Loucy (cell line): ENCODE data around the gene FOXN4.
A peak's percentile ranks its signal among the peaks of the same experiment; 100 is the strongest.

Source experiments
- H2AFZ ChIP-seq: fragments of 200-600 bp; sonication (generic); 2 replicates; pipeline ENCODE4 v1.6.0; 2016; ENCODE audit warnings: antibody characterized with exemption, mild to moderate bottlenecking, low read length, moderate library complexity
- H3F3A ChIP-seq: fragments of 200-600 bp; 2 replicates; pipeline ENCODE4 v1.6.0; 2016; ENCODE audit warnings: antibody characterized with exemption, low read depth, mild to moderate bottlenecking
- H3K27me3 ChIP-seq: fragments of 200-600 bp; sonication (generic); 2 replicates; pipeline ENCODE4 v1.6.1; 2014; ENCODE audit warnings: low read length, mild to moderate bottlenecking; ENCODE audit not compliant: insufficient read depth, poor library complexity, severe bottlenecking
- H3K36me3 ChIP-seq: fragments of 200-600 bp; sonication (generic); 2 replicates; pipeline ENCODE4 v1.6.1; 2016; ENCODE audit warnings: low read length; ENCODE audit not compliant: insufficient read depth
- H3K4me1 ChIP-seq: fragments of 200-600 bp; sonication (generic); 2 replicates; pipeline ENCODE4 v1.5.1; 2014; ENCODE audit warnings: low read length, mild to moderate bottlenecking; ENCODE audit not compliant: insufficient read depth, poor library complexity, severe bottlenecking
- H3K4me2 ChIP-seq: fragments of 200-600 bp; sonication (generic); 2 replicates; pipeline ENCODE4 v1.6.0; 2014; ENCODE audit warnings: antibody characterized with exemption, low read length, low read depth, mild to moderate bottlenecking; ENCODE audit not compliant: poor library complexity, severe bottlenecking
- H3K4me3 ChIP-seq: fragments of 200-600 bp; sonication (generic); 2 replicates; pipeline ENCODE4 v1.5.1; 2014; ENCODE audit warnings: low read length, mild to moderate bottlenecking, mixed read lengths; ENCODE audit not compliant: poor library complexity, severe bottlenecking
- H3K79me2 ChIP-seq: fragments of 200-600 bp; sonication (generic); 2 replicates; pipeline ENCODE4 v1.6.1; 2014; ENCODE audit warnings: low read length; ENCODE audit not compliant: insufficient read depth
- H3K9ac ChIP-seq: fragments of 200-600 bp; sonication (generic); 2 replicates; pipeline ENCODE4 v1.6.0; 2014; ENCODE audit warnings: mild to moderate bottlenecking, low read depth, low read length, moderate library complexity; ENCODE audit not compliant: poor library complexity, severe bottlenecking
- H3K9me2 ChIP-seq: fragments of 200-600 bp; sonication (generic); replicated peaks from 2 replicates; pipeline ENCODE4 v1.6.1; 2016; ENCODE audit warnings: low read depth, low read length, mixed read lengths
- H3K9me3 ChIP-seq: fragments of 200-600 bp; sonication (generic); 2 replicates; pipeline ENCODE4 v1.6.1; 2014; ENCODE audit warnings: mild to moderate bottlenecking, antibody characterized with exemption, low read length, low read depth; ENCODE audit not compliant: insufficient read depth
- H4K20me1 ChIP-seq: fragments of 200-600 bp; sonication (generic); 2 replicates; pipeline ENCODE4 v1.6.0; 2014; ENCODE audit warnings: antibody characterized with exemption, low read length, mild to moderate bottlenecking; ENCODE audit not compliant: insufficient read depth, poor library complexity, severe bottlenecking
- EZH2phosphoT487 ChIP-seq: fragments of 200-600 bp; IDR thresholded peaks from 2 replicates; pipeline ENCODE4 v1.6.1; 2018; ENCODE audit warnings: antibody characterized with exemption, mild to moderate bottlenecking, moderate library complexity, borderline replicate concordance
- TF ChIP-seq, protein P1 (sequence below): fragments of 200-600 bp; sonication (generic); conservative IDR thresholded peaks from 2 replicates; pipeline ENCODE4 v1.5.1; 2014; ENCODE audit warnings: mild to moderate bottlenecking, antibody characterized with exemption, low read length

The FOXN4 gene

GRCh38 chr12:109288571-109288970 lies 20.5 kb downstream of the FOXN4 start:
- Histone ChIP-seq H3K27me3 (no peaks in the 10 kb centered on the region), H3K4me1 (no peaks in the 10 kb centered on the region), H3K4me2 (no peak overlapping the region), H3K79me2 (no peaks in the 10 kb centered on the region), H3K9me2 (no peaks in the 10 kb centered on the region), H4K20me1 (no peaks in the 10 kb centered on the region), H2AFZ (peak overlapping the region; percentile 69), H3K9me3 (no peaks in the 10 kb centered on the region), H3F3A (no peaks in the 10 kb centered on the region), H3K9ac (no peak overlapping the region), H3K36me3 (no peaks in the 10 kb centered on the region), H3K4me3 (peak overlapping the region; percentile 31)
- TF ChIP-seq EZH2phosphoT487: no peak
- TF ChIP-seq, protein P1, sequence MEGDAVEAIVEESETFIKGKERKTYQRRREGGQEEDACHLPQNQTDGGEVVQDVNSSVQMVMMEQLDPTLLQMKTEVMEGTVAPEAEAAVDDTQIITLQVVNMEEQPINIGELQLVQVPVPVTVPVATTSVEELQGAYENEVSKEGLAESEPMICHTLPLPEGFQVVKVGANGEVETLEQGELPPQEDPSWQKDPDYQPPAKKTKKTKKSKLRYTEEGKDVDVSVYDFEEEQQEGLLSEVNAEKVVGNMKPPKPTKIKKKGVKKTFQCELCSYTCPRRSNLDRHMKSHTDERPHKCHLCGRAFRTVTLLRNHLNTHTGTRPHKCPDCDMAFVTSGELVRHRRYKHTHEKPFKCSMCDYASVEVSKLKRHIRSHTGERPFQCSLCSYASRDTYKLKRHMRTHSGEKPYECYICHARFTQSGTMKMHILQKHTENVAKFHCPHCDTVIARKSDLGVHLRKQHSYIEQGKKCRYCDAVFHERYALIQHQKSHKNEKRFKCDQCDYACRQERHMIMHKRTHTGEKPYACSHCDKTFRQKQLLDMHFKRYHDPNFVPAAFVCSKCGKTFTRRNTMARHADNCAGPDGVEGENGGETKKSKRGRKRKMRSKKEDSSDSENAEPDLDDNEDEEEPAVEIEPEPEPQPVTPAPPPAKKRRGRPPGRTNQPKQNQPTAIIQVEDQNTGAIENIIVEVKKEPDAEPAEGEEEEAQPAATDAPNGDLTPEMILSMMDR: no peak

- Histone ChIP-seq H4K20me1 (no peaks in the 10 kb centered on the region), H2AFZ (0 out of 2 replicates have a peak overlapping the region, but pooled peaks have one; percentile 69), H3K9ac (no peak overlapping the region), H3K4me1 (no peaks in the 10 kb centered on the region), H3K4me2 (no peak overlapping the region), H3F3A (no peaks in the 10 kb centered on the region), H3K79me2 (no peaks in the 10 kb centered on the region), H3K27me3 (no peaks in the 10 kb centered on the region), H3K9me3 (no peaks in the 10 kb centered on the region), H3K36me3 (no peaks in the 10 kb centered on the region), H3K4me3 (peak overlapping the region; percentile 31), H3K9me2 (no peaks in the 10 kb centered on the region)
- TF ChIP-seq, protein P1: no peak
- no peak for TF ChIP-seq EZH2phosphoT487
Measured at GRCh38 chr12:109287811-109288469, 21.1 kb downstream of the FOXN4 start.

DNA sequence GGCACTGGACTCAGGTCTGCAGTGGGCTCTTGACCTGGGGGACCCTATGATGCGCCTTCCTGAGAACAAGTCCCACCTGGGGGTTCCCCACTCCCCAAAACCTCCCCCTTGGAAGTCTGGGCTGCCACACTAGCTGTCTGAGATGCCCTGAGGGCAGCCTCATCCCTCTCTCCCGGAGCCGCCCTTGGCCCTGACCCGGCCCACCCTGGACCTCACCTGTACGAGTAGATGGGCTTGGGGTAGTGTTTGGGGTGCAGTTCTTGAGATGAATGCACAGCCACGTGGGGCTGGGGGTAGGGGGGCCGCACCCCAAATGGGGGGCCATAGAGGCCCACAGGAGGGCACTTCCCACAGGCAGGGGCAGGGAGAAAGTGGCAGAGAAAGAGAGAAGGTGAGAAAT lies 21.9 kb downstream of the FOXN4 start:
- TF ChIP-seq EZH2phosphoT487: no peak
- TF ChIP-seq, protein P1: no peak

More for the DNA sequence above, 21.9 kb downstream of the FOXN4 start:
- Histone ChIP-seq H2AFZ (no peak overlapping the region), H3K4me3 (no peak overlapping the region), H3K9me2 (no peaks in the 10 kb centered on the region), H3K36me3 (no peaks in the 10 kb centered on the region), H3K4me2 (no peak overlapping the region), H3K9ac (no peak overlapping the region), H3K27me3 (no peaks in the 10 kb centered on the region), H3K9me3 (no peaks in the 10 kb centered on the region), H4K20me1 (no peaks in the 10 kb centered on the region), H3F3A (no peaks in the 10 kb centered on the region), H3K79me2 (no peaks in the 10 kb centered on the region), H3K4me1 (no peaks in the 10 kb centered on the region)
